Measurements from ENCODE around the gene TNFRSF6B.
"Not testable (repeated sequence)": the region's sequence is repeated elsewhere in the genome, so short reads cannot be mapped to it uniquely, and the experiment has no call there.

Gene TNFRSF6B

DNA sequence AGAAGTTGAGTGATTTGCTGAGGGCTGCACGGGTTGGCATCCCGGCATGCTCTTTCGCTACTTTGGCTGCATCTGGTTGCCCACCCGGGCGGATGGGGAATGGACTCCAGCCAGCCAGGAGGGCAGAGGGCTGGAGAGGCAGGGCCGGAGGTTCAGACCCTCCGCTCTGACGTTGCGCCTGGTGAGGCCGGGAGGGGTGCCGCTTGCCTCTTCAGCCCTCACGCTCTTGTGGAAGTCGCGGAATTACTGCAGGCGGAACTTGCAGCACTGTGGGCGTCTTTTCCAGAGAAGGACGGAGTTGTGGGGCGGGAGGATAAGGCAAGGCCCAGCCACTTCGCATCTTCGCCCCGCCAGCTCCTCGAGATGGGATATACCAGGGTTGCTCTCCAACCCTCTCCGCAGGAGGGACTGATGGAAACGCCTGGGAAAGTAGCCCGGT, 37.7 kb upstream of the TNFRSF6B start:
- TF ChIP-seq ZNF274 (IDR thresholded peaks at IDR 0.05; ENCODE audit: low read depth, low read length), result no peak
- peak overlapping the region; percentile 82 for H3K4me3 ChIP-seq (ENCODE audit: low read length)

DNA sequence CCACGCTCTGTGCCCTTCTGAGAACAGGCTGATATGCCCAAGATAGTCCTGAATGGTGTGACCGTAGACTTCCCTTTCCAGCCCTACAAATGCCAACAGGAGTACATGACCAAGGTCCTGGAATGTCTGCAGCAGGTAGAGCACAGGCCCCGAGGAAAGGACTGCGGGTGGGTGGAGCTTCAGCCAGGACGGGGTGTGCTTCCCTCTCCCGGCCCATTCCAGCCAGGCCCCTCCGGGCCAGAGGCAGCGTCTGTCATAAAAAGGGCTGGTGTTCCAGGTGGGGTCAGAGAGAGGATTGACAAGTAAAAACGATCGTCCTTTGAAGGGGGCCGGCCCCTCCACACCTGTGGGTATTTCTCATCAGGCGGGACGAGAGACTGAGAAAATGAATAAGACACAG, 37.1 kb upstream of the TNFRSF6B start:
- no peak for TF ChIP-seq ZNF274 (IDR thresholded peaks at IDR 0.05; ENCODE audit: low read depth, low read length)
- H3K4me3 ChIP-seq (ENCODE audit: low read length), result peak overlapping the region; percentile 82; the same call in 1 of the 2 replicates

DNA sequence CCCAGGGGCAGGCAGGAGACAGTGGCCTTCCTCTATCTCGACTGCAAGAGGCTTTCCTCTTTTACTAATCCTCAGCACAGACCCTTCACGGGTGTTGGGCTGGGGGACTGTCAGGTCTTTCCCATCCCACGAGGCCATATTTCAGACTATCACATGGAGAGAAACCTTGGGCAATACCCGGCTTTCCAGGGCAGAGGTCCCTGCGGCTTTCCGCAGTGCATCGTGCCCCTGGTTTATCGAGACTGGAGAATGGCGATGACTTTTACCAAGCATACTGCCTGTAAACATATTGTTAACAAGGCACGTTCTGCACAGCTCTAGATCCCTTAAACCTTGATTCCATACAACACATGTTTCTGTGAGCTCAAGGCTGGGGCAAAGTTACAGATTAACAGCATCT, 36.3 kb upstream of the TNFRSF6B start:
- not testable (repeated sequence) for H3K4me3 ChIP-seq (ENCODE audit: low read length)

DNA sequence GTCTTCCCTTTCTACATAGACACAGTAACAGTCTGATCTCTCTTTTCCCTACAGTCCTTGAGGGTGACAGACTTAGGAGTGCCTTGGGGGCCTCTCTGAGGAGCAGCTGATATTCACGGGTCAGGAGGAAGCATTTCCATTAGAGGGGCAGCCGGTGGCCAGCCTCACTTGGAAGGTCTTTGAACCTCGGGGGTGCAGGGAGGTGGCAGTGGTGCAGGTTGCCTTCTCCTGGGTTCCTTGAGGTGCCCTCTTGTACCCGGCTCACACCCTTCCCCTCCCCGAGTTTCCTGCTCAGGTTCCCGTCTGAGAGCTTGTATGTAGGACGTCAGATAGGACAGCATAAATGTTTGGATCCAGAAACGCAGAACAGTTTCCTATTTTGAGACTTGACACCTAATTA, 35.8 kb upstream of the TNFRSF6B start:
- TF ChIP-seq ZNF274 (IDR thresholded peaks at IDR 0.05; ENCODE audit: low read depth, low read length), result no peak

DNA sequence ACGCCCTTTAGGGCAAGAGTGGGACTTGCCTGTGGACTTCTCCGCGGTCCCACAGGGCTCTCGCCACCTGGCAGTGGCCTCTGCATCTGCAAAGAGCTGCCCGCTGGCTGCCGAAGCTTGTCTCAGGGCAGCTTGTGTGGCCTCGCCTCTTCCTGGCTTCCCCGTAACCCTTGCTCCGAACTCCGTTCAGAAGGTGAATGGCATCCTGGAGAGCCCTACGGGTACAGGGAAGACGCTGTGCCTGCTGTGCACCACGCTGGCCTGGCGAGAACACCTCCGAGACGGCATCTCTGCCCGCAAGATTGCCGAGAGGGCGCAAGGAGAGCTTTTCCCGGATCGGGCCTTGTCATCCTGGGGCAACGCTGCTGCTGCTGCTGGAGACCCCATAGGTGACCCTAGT, 35.3 kb upstream of the TNFRSF6B start:
- TF ChIP-seq ZNF274 (IDR thresholded peaks at IDR 0.05; ENCODE audit: low read depth, low read length), result no peak
- H3K4me3 ChIP-seq (ENCODE audit: low read length), result no peak overlapping the region

More for the DNA sequence above, 35.8 kb upstream of the TNFRSF6B start:
- H3K4me3 ChIP-seq (ENCODE audit: low read length), result no peak overlapping the region

DNA sequence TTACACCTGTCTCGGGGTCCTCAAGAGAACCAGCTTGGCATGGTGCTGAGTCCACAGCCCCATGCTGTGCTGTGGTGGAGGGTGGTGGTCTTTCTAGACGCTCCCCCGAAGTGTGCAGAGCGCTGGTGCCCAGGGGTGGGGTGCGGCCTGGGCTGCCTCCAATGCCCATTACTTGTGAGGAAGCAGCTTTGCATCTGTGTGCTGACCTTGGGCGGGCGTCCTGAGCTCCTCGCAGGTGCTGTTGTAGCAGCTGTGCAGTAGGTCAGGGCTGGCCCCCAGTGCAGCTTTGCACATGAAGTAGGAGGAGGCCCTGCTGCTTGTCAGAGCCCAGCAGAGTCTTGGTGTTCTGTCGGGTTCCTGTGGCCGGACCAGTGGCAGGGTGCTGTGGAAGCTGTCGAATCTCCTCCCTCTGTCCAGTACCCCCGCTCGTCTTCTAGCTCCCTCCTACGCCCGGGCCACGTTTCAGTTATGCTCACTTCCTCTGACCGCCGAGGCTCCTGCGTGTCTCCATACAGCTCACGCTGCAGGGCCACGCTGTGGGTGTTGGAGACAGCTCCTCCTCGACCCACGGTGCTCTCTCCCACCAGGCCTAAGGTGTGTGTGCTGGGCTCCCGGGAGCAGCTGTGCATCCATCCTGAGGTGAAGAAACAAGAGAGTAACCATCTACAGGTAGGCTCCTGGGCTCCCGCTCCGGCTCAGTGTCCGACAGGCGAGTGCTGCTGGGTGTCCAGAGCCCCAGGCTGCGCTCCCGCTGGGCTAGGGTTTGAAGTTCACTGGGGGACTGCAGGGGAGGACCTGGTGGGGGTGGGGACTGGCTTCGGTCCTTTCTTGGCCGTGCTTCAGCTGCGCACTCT, 34.3 kb upstream of the TNFRSF6B start:
- TF ChIP-seq ZNF274 (IDR thresholded peaks at IDR 0.05; ENCODE audit: low read depth, low read length), result no peak
- H3K4me3 ChIP-seq (ENCODE audit: low read length), result no peak overlapping the region

DNA sequence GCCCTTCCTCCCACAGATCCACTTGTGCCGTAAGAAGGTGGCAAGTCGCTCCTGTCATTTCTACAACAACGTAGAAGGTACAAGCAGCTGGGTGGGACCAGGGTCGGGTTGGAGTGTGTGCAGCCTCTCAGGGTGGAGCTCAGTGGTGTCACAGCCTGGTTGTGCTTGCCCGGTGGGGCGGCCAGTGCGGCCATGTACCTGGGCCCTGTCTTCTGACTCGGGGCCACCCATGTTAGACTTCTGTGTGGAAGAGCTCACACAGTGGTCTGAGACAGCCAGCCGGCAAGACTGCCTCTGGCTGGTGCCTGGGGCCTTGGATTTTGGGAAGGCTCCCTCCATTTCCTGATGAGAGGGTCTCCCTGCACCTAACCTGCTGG, 33.7 kb upstream of the TNFRSF6B start:
- no peak overlapping the region for H3K4me3 ChIP-seq (ENCODE audit: low read length)
- TF ChIP-seq ZNF274 (IDR thresholded peaks at IDR 0.05; ENCODE audit: low read depth, low read length), result no peak

DNA sequence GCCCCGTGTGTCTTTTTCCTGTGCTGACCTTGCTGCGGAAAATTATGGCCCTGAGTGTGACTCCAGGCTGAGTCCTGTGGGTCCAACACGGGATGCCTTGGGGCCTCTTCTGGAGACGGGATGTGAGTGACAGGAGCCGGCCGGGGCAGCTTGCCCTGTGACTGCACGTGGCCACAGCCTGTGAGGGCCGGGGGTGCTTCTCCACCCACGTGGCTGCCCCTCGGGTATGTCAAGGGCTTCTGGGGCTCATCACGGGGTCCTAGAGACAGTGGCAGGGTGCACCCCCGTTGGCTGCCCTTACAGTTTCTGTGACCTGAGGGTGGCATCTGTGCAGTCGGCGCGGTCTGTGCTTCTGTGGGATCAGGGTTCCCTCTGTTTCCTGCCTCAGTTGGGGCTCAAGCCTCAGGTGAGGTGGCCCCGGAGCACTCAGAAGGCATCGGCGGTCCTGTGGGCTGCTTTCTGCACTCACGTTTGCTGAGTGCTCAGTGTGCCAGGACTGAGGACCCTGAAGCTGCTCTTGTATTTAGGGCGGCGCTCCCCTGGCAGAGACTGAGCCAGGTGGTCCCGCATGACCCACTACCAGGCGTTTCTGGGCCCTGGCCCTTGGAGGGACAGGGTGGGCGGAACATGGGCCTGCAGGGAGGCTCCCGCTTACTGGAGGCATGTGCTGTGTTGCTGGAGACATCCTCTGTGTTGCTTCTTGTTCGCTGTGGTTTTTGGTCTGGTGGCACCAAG, 33.0 kb upstream of the TNFRSF6B start:
- TF ChIP-seq ZNF274 (IDR thresholded peaks at IDR 0.05; ENCODE audit: low read depth, low read length), result no peak
- H3K4me3 ChIP-seq (ENCODE audit: low read length), result no peak overlapping the region

DNA sequence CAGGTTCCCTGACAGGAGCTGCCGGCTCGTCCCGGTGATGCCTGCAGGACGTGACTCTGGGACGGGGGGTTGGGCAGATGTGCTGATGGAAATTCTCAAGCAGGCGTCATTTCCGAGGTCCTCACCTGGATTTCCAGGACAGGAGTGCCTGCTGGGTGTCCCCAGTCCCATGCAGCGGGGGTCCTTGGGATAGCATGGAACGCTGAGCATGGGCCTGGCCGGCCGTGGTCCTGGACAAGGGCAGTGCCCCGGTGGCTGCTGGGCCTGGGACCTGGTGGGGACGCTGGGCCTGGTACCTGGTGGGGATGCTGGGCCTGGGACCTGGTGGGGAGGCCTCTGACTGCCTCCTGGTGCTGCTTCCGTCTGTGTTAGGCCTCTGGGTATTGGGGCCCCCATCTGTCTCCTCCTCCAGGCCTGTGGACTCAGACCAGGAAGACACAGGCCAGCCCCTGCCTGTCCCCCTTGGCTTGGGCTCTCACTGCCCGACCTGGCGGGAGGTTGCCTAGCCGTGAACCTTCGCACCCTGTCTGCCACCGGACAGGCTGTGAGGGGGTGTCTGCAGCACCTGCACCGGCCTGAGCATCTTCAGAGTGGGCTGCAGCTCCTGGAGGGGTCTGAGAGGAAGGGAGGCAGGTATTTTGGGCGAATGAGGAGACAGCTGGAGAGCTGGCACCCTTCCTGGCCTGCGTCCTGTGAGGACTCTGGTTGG, 32.2 kb upstream of the TNFRSF6B start:
- no peak for TF ChIP-seq ZNF274 (IDR thresholded peaks at IDR 0.05; ENCODE audit: low read depth, low read length)
- H3K4me3 ChIP-seq (ENCODE audit: low read length), result no peak overlapping the region

DNA sequence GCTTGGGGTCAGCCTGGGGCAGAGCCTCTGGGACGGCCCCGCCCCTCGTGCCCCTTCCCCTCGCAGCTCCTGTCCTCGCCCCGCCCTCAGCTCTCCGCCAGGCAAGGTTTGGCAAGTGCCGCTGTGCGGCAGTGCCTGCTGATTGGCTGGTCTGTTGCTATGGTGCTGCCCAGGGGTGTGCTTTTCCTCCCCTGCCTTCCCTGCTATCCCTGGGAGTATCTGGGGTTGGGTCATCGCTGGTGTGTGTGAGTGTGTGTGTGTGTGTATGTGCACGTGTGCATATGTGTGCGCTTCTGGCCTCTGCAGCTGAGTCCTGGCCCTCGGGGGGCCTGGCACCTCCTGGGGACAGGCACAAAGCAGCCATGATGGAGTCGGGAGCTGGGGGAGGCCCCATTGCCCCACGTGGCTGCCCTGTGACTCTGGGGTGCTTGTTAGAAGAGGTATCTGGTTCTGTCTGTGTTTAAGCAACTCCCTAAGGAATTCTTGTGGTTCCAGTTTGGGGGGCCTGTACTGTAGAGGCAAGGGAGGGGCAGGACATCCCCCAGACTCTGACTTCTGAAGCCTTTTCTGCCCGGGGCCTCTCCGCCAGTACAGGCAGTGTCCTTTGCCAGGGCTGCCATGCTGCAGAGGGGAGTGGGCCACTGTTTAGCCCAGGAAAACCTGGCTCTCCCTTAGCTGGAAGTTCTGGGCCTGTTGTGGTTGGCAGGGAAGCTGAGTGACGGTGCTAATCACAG, 31.4 kb upstream of the TNFRSF6B start:
- no peak for TF ChIP-seq ZNF274 (IDR thresholded peaks at IDR 0.05; ENCODE audit: low read depth, low read length)
- H3K4me3 ChIP-seq (ENCODE audit: low read length), result no peak overlapping the region

DNA sequence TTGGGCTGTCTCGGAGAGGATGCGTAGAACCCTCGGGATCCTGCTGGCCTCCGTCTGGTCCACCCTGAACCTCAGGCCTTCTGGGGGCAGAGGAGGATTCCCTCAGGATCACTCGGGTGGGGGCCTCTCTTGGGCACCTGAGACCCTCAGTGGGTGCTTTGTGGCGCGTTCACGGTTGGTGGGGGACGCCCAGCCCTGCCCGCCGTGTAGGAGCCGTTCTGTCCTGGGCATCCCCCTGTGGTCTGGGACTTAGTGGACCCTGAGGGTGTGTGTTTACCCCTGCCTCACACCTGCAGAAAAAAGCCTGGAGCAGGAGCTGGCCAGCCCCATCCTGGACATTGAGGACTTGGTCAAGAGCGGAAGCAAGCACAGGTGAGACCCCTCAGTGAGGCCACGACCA, 30.7 kb upstream of the TNFRSF6B start:
- no peak overlapping the region for H3K4me3 ChIP-seq (ENCODE audit: low read length)
- no peak for TF ChIP-seq ZNF274 (IDR thresholded peaks at IDR 0.05; ENCODE audit: low read depth, low read length)

DNA sequence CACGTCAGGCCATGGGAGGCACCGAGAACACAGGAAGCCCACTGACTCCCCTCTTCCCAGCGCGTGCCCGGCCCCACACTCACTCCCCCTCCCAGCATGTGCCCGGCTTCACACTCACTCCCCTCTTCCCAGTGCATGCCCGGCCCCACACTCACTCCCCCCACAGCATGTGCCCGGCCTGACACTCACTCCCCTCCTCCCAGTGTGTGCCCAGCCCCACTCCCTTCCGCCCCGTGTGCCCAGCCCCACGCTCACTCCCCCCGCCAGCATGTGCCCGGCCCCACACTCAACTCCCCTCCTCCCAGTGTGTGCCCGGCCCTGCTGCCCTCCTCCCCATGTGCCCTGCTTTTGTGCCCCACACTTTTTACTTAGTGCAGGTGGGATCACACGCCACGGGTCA, 28.6 kb upstream of the TNFRSF6B start:
- TF ChIP-seq ZNF274 (IDR thresholded peaks at IDR 0.05; ENCODE audit: low read depth, low read length), result no peak
- no peak overlapping the region for H3K4me3 ChIP-seq (ENCODE audit: low read length)

DNA sequence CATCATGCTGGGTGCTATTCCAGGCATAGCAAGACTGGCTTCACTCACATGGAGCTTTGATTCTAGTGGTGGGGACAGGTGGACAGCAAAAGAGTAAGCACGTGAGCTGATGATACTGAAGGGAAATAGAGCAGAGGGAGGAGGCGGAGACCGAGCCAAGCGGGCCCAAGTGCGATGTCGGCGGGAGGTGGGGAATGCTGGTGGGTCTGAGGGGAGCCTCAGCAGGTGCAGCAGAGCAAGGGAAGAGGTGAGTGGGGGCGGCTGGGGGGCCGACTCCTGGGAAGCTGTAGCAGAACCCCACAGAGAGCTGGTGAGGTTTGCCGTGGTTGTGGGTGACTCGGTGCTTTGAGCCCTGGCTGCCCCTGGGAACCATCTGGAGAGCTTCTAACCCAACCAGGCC, 28.1 kb upstream of the TNFRSF6B start:
- TF ChIP-seq ZNF274 (IDR thresholded peaks at IDR 0.05; ENCODE audit: low read depth, low read length), result no peak

DNA sequence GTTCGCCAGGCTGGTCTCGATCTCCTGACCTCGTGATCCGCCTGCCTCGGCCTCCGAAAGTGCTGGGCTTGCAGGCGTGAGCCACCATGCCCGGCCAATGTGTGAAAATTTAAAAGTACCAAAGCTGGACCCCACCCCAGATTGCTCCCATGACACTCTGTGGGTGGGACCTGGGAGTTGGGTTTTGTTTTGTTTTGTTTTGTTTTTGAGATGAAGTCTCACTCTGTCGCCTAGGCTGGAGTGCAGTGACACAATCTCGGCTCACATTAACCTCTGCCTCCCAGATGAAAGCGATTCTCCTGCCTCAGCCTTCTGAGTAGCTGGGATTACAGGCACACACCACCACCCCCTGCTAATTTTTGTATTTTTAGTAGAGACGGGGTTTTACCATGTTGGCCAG, 24.8 kb upstream of the TNFRSF6B start:
- not testable (repeated sequence) for H3K4me3 ChIP-seq (ENCODE audit: low read length)

More for the DNA sequence above, 28.1 kb upstream of the TNFRSF6B start:
- no peak overlapping the region for H3K4me3 ChIP-seq (ENCODE audit: low read length)

Data from GM08714 (cell line).